IPS-18a (cell line): ENCODE results near the gene GYPA.
"Not testable (repeated sequence)": the region's sequence is repeated elsewhere in the genome, so short reads cannot be mapped to it uniquely, and the experiment has no call there.

Experiments
- H3K27ac ChIP-seq: one replicate; pipeline ENCODE4 v1.5.1; 2013; ENCODE audit warnings: low read length
- H3K27me3 ChIP-seq: one replicate; pipeline ENCODE4 v1.6.1; 2013; ENCODE audit warnings: mild to moderate bottlenecking, low read length; ENCODE audit not compliant: control insufficient read depth, insufficient read depth
- H3K36me3 ChIP-seq: one replicate; pipeline ENCODE4 v1.6.1; 2013; ENCODE audit warnings: low read depth, low read length; ENCODE audit not compliant: control insufficient read depth
- H3K4me1 ChIP-seq: one replicate; pipeline ENCODE4 v1.6.1; 2013; ENCODE audit warnings: low read depth, low read length; ENCODE audit not compliant: control insufficient read depth
- H3K4me3 ChIP-seq: one replicate; pipeline ENCODE4 v1.5.1; 2013; ENCODE audit warnings: low read length
- H3K9ac ChIP-seq: one replicate; pipeline ENCODE4 v1.6.1; 2013; ENCODE audit warnings: mild to moderate bottlenecking, low read length, moderate library complexity
- H3K9me3 ChIP-seq: one replicate; pipeline ENCODE4 v1.6.1; 2013; ENCODE audit warnings: low read depth, low read length; ENCODE audit not compliant: control insufficient read depth

The GYPA gene

DNA sequence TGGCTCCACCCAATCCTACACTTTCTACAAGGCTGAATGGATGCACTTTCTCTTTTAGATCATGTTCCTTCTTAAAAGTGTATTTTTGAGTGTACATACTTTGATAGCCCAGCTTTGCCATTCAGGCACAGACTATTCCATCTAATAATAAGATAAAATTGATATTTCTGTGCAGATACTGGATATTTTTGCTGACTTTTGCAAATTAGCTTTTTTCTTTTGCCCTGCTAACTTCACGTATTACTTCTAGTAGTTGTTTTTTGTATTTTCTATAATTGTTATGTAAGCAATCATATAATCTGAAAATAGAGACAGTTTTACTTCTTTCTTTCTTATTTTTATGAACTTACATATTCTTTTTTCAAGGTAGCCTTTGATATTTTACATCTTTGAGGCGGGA lies 13.5 kb upstream of the GYPA start:
- Histone ChIP-seq H3K36me3 (no peaks in the 10 kb centered on the region), H3K4me3 (no peak overlapping the region), H3K4me1 (no peaks in the 10 kb centered on the region), H3K9ac (no peak overlapping the region), H3K27ac (no peak overlapping the region), H3K9me3 (no peaks in the 10 kb centered on the region), H3K27me3 (no peaks in the 10 kb centered on the region)

DNA sequence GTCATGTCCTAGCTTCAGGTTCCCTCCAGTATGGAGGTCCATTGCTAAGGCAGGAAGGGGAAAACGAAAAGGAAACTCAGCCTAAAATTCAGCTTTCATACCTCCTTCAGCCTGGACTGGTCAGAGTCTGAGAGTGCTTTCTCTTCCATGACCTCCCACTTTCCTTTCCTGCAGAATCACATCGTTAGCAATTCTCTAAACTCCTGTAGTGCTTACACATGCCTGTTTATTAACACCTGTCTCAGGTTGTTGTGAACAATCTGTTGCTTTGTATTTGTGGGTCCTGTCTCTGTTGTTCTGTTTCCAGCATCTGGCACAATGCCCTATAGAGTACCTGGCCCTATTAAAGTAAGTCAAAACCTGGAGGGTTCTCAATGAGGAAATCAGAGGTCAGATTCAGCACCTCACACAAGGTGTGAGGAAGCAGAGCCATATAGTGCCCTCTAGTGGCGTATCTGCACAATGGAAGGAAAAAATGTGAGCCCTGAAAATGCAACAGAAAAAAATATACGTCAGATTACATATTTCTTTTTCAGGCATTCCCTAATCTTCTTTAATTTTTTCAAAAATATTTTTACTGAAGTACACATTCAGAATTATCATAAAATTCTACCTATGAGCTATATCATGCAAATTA lies 2.3 kb upstream of the GYPA start:
- not testable (repeated sequence) for H3K36me3 ChIP-seq, H3K27me3 ChIP-seq, H3K4me3 ChIP-seq, H3K9me3 ChIP-seq, H3K4me1 ChIP-seq, H3K27ac ChIP-seq, H3K9ac ChIP-seq

DNA sequence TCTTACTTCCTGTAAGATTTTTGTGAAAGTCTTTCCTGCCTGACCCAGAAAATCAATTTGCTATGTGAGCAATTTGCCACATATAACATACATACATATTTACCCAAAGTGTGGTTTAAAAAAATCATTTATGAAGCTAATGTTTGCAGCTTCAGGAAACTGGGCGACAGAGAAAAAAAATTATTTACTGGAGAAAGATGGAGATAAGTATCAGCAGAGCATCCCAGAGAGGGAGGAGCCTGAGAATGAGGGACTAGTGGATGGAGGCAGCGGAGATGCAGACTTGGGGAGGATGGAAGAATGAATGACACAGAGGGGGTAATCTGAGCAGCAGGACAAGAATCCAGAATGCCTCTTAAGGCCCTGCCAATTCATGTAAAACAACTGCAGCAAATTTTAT lies 975 bp upstream of the GYPA start:
- Histone ChIP-seq H3K4me3 (no peak overlapping the region), H3K36me3 (no peaks in the 10 kb centered on the region), H3K9ac (no peak overlapping the region), H3K27ac (no peak overlapping the region), H3K9me3 (no peaks in the 10 kb centered on the region), H3K4me1 (no peaks in the 10 kb centered on the region), H3K27me3 (no peaks in the 10 kb centered on the region)

DNA sequence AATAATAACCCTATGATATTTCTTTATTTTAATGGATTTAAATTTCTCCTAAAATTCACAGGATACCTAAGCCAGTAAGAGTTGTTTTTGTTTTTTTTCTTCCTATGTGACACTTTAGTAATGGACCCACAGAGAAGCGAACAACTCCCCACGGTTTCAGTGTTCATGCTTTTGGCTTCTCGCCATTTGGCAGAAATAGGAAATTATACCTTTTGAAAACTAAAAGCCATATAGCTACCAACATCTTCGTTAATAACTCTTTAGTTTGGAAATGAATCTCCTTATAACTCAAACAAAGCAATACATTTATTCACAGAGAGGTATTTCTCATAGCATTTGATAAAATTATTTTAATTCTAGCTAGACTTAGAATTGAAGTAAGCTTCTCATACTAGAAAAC lies 527 bp downstream of the GYPA start:
- not testable (repeated sequence) for H3K27ac ChIP-seq, H3K4me1 ChIP-seq, H3K9me3 ChIP-seq, H3K9ac ChIP-seq, H3K27me3 ChIP-seq, H3K36me3 ChIP-seq, H3K4me3 ChIP-seq

DNA sequence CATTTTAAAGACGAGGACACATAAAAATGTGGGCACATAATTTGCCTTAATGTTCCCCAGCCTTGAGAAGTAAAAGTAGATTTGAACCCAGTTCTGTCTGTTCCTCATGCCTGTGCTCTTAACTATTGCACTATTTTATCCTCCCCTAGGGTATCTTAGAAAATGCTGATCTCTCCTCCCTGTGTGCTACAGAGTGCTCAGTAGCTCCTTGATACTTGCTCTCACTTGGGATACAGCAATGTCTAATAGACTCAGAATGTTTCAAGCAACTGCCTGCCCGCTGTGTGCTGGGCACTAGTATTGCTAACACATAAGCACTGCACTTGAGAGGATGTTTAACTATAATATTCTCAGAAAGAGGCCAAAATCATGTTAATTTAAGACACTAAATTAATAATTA lies 971 bp downstream of the GYPA start:
- H3K9me3 ChIP-seq, H3K27ac ChIP-seq, H3K36me3 ChIP-seq, H3K4me3 ChIP-seq, H3K4me1 ChIP-seq, H3K9ac ChIP-seq, H3K27me3 ChIP-seq: not testable (repeated sequence)

DNA sequence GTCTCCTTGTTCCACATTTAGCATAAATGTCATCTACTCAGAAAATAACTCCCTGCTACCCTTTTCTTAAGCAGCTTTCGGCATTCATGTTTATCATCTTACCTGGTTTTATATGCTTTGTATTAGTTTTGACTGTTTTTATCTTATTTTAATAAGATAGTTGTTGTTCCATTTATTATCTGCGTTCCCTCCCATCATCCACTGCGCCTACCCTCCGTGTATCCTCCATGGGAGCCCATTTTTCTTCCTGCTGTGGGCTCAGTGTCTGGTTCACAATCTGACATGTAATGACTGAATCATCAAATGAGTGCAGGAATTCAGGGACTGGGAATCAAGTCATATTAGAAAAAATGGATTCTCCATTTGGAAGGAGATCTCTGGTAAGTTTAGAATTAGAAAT lies 2.3 kb downstream of the GYPA start:
- H3K27me3 ChIP-seq, H3K9me3 ChIP-seq, H3K4me3 ChIP-seq, H3K27ac ChIP-seq, H3K36me3 ChIP-seq, H3K9ac ChIP-seq, H3K4me1 ChIP-seq: not testable (repeated sequence)

DNA sequence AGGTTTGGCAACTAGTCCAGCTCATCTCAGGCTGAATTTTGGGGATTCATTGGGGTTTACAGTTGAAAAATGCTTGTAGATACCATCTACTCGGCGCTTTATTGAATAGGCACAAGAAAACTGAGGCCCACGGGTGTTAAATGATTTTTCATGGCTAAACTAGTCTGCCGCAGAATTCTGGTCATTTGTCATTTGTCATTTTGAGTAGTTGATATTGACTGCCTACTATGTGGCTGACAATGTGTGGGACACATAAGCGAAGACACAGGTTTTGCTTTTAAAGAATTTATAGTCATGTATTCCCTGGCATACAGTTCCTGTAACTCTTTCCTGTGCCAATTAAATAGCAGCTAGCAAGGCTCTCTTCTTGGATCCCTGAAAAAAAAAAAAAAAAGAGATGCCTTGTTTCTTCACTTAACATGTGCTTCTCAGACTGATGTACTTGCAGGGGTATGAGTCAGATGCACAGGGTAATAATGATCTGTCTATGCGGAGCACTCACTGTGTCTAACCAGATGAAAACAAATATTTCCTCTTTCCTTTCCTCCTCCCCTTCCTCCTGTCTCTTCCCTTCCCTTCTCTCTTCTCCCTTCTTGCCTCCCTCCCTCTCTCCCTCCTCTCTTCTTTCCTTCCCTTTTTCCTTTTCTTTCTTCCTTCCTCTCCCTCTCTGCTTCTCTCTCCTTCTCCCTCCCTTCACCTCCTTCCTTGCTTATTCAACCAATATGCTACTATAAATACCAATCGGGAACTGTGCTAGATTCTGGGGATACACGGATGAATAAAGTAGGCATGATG lies 3.2 kb downstream of the GYPA start:
- H3K9ac ChIP-seq, H3K4me1 ChIP-seq, H3K4me3 ChIP-seq, H3K36me3 ChIP-seq, H3K27ac ChIP-seq, H3K9me3 ChIP-seq, H3K27me3 ChIP-seq: not testable (repeated sequence)

DNA sequence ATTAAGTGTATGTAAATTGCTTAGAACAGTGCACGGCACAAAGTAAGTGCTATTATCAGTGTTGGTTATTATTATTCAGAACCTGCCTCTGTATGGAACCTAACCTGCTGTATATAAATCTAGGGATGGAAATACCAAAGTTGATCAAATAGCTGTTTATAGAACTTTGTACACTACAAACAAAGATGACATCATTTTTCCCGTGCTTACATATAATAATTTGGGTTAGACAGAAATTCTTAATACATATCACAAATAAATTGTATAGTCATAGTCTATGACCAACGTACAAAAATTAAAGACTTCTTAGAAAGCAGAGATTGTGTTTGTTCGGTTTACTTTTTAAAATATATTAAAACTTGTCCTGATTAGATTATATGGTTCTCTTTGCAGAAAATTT lies 4.3 kb downstream of the GYPA start:
- not testable (repeated sequence) for H3K9ac ChIP-seq, H3K27me3 ChIP-seq, H3K9me3 ChIP-seq, H3K4me1 ChIP-seq, H3K4me3 ChIP-seq, H3K27ac ChIP-seq, H3K36me3 ChIP-seq

DNA sequence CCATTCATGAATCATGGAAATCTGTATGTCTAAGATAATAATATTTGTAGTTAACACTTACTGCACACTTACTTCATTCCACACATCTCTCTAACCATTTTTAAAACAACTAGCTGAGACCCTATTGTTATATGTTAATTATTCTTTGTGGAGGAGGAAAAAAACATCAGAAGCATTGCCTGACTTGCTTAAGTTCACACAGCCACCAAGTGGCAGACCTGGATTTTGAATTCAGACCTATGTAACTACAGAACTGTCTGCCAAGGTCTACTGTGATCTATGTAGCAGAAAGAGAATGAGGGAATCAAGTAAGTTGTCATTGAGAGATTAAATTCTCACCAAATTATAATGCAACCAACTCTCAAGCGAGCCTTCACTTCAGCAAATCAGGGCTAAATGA lies 10.4 kb downstream of the GYPA start:
- not testable (repeated sequence) for H3K9me3 ChIP-seq, H3K36me3 ChIP-seq, H3K27ac ChIP-seq, H3K4me1 ChIP-seq, H3K9ac ChIP-seq, H3K27me3 ChIP-seq, H3K4me3 ChIP-seq

DNA sequence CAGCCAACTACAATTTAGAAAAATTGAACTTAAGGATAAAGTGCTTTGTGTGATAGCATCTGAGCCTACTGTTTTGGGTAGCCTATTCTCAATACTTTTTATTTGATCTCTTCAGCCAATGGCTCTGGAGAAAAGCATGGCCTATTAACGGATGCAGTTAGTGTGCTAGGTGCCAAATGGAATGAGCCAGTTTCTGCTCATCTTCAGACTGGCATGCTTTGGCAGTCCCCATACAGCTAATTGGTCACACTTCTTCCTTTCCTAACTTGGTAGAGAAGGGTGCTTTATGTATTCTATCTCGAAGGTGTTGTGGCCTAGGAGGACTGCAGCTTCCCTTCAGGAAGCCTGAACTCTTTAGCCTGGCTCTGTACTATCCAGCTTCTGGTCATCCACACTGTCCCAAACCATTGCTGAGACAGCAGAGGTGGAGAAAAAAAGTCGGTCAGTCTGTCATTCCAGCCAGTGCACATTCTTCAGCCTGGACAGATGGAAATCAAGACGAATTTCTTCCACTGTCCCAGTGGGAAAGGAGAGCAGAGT lies 11.1 kb downstream of the GYPA start:
- not testable (repeated sequence) for H3K4me3 ChIP-seq, H3K9ac ChIP-seq, H3K27me3 ChIP-seq, H3K36me3 ChIP-seq, H3K9me3 ChIP-seq, H3K27ac ChIP-seq, H3K4me1 ChIP-seq

DNA sequence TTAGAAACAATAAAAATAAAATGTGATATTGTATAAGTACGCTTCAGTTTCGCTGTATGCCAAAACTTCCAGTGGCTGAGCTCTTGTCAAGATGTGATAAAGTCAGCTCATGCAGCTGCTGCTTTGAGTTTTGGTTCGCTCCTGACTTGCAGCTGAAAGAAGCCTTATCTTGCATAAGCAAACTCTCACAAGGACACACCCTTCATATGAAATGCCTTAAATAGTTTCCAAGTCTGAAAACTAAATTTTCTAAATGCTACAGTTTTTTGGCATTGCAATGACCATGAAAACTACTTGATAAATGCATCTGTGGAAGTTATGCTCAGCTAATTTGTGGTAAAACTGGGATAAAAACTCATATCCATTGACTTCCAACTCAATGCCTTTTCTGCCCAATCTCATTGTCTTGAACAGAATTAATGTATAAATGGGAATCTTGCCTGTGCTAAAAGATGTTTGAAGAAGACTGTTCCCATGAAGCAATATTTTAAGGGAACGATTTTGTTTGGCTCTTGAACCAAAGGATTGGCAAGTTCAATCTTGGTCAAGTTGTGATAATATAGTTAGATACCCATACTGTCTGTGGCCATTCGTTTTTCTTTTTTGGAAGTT lies 11.7 kb downstream of the GYPA start:
- H3K9ac ChIP-seq, H3K27me3 ChIP-seq, H3K27ac ChIP-seq, H3K9me3 ChIP-seq, H3K4me1 ChIP-seq, H3K4me3 ChIP-seq, H3K36me3 ChIP-seq: not testable (repeated sequence)

DNA sequence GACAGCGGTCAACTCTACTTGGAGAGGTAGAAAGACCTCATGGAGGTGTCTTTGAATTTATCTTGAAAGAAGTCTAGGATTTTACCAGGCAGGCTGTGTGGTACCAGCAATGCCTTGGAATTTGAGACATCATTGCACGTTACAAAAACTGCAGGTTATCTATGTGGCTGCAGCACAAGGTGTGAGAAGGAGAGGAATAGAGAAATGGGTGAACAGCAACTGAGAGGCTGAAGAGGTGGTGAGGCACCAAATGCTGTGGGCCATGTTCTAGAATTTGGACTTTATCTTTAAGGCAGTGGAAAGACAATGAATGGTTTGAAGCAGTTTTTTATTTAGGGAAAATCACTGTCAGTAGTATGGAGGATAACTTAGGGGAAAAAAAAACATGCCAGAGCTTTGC lies 15.4 kb downstream of the GYPA start:
- H3K4me1 ChIP-seq, H3K27me3 ChIP-seq, H3K9me3 ChIP-seq: not testable (repeated sequence)

More for the DNA sequence above, 15.4 kb downstream of the GYPA start:
- not testable (repeated sequence) for H3K27ac ChIP-seq, H3K4me3 ChIP-seq, H3K36me3 ChIP-seq, H3K9ac ChIP-seq
